Ishikawa (cell line): ENCODE data around the gene CHP1.

Source experiments
- CEBPB ChIP-seq: IDR thresholded peaks from 2 replicates; pipeline ENCODE4 v1.6.1; 2012
- CREB1 ChIP-seq: IDR thresholded peaks from 2 replicates; pipeline ENCODE4 v1.6.1; 2012; ENCODE audit warnings: low read depth
- EGR1 ChIP-seq: IDR thresholded peaks from 2 replicates; pipeline ENCODE4 v1.6.1; 2012
- EP300 ChIP-seq: IDR thresholded peaks from 2 replicates; pipeline ENCODE4 v1.6.1; 2012; ENCODE audit warnings: borderline replicate concordance
- FOXM1 ChIP-seq: IDR thresholded peaks from 2 replicates; pipeline ENCODE4 v1.6.1; 2012; ENCODE audit warnings: low read depth, borderline replicate concordance
- NFIC ChIP-seq: IDR thresholded peaks from 2 replicates; pipeline ENCODE4 v1.6.1; 2012
- RAD21 ChIP-seq: IDR thresholded peaks from 2 replicates; pipeline ENCODE4 v1.6.1; 2012; ENCODE audit warnings: low read depth
- REST ChIP-seq: IDR thresholded peaks from 2 replicates; pipeline ENCODE4 v1.6.1; 2012; ENCODE audit warnings: low read depth, mild to moderate bottlenecking
- TAF1 ChIP-seq: IDR thresholded peaks from 2 replicates; pipeline ENCODE4 v1.6.1; 2012; ENCODE audit warnings: low read depth, mild to moderate bottlenecking
- TCF12 ChIP-seq: IDR thresholded peaks from 2 replicates; pipeline ENCODE4 v1.6.1; 2012; ENCODE audit warnings: low read depth
- TEAD4 ChIP-seq: IDR thresholded peaks from 2 replicates; pipeline ENCODE4 v1.6.1; 2012
- USF1 ChIP-seq: IDR thresholded peaks from 2 replicates; pipeline ENCODE4 v1.6.1; 2012
- YY1 ChIP-seq: IDR thresholded peaks from 2 replicates; pipeline ENCODE4 v1.6.1; 2012; ENCODE audit warnings: low read depth
- ZBTB7A ChIP-seq: IDR thresholded peaks from 2 replicates; pipeline ENCODE4 v1.6.1; 2012; ENCODE audit warnings: low read depth
- TF ChIP-seq, protein P1 (sequence below): IDR thresholded peaks from 2 replicates; pipeline ENCODE4 v1.6.1; 2012

CHP1 gene

DNA sequence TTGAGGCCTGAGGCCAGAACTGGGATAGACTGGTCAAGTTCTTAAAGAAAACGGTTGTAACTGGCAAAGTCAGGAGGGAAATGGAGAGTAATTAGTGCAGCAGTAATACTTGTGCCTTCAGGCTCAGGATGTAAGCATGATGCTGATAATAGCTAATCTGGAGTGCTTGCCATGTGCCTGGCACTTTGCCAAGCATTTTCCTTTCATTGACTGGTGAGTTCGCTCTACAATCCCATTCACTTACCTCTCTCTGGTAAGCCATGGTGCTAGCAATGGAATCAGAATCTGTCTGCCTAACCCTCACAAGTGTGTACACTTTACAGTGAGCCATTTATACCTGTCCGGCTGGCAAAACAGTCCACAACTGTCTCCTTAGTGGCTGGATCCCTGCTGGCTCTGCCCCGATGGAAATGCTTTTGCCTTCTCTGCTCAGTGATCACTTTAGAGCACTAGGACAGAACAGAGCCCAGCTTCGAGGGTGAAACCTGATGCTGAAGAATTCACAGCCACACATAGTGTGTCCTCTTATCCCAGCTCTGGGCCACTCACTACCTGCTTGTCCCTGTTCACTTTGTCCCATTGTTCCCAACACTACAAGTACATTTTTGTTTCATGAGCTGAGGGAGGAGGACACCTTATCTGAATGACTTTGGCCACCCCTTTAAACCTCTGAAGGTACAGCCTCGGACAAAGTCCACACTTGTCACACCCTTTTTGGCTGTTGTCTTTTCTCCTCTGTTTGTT lies 10.3 kb downstream of the CHP1 start:
- TF ChIP-seq NFIC = peak; percentile 69
- TF ChIP-seq CEBPB = no peak
- TF ChIP-seq FOXM1 = no peak

- no peak for TF ChIP-seq REST
- TF ChIP-seq EGR1 = no peak
- no peak for TF ChIP-seq TAF1
- TF ChIP-seq CREB1 = no peak
- TF ChIP-seq YY1 = no peak
- TF ChIP-seq TCF12 = no peak
- no peak for TF ChIP-seq CEBPB
- no peak for TF ChIP-seq ZBTB7A
- TF ChIP-seq RAD21 = no peak
- no peak for TF ChIP-seq TEAD4
- no peak for TF ChIP-seq USF1
- TF ChIP-seq, protein P1, sequence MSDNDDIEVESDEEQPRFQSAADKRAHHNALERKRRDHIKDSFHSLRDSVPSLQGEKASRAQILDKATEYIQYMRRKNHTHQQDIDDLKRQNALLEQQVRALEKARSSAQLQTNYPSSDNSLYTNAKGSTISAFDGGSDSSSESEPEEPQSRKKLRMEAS = no peak
- no peak for TF ChIP-seq FOXM1
Measured at GRCh38 chr15:41251411-41251810, 20.3 kb downstream of the CHP1 start.

DNA sequence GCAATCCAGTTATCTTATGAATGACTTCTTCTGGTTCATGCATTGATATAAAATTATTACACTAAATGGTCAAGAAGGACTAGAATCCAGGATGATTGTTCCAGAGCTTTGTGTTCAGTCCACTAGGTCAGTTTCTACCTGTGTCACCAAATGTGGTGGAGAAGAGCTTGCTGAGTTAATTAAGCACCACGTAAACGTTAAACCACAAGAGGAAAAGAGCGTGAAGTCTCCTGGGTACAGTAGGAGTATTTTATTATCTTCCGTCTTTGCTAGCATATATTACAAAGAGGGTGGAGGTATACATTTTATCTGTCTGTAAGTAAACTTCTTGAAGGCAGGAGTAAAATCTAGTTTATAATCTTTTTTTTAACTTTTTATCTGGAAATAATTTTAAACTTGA lies 23.5 kb downstream of the CHP1 start:
- TF ChIP-seq, protein P1 = no peak
- TF ChIP-seq NFIC (no peak), REST (no peak), CREB1 (no peak), TCF12 (no peak), TAF1 (no peak), CEBPB (no peak), USF1 (no peak), RAD21 (no peak), EGR1 (no peak), EP300 (no peak), TEAD4 (no peak)

GRCh38 chr15:41256103-41256502 lies 25.0 kb downstream of the CHP1 start:
- TF ChIP-seq, protein P1 = no peak
- TF ChIP-seq FOXM1 (no peak), EP300 (no peak), ZBTB7A (no peak), TEAD4 (no peak), REST (no peak), YY1 (no peak), CREB1 (no peak), CEBPB (no peak), TAF1 (no peak), EGR1 (no peak)

- TF ChIP-seq EP300 (no peak), RAD21 (no peak), CEBPB (0 out of 2 replicates have a peak, but pooled peaks have one; percentile 24)
Measured at GRCh38 chr15:41256577-41257038, 25.5 kb downstream of the CHP1 start.
